ENCODE measurements around the gene NMUR1.

Gene NMUR1

DNA sequence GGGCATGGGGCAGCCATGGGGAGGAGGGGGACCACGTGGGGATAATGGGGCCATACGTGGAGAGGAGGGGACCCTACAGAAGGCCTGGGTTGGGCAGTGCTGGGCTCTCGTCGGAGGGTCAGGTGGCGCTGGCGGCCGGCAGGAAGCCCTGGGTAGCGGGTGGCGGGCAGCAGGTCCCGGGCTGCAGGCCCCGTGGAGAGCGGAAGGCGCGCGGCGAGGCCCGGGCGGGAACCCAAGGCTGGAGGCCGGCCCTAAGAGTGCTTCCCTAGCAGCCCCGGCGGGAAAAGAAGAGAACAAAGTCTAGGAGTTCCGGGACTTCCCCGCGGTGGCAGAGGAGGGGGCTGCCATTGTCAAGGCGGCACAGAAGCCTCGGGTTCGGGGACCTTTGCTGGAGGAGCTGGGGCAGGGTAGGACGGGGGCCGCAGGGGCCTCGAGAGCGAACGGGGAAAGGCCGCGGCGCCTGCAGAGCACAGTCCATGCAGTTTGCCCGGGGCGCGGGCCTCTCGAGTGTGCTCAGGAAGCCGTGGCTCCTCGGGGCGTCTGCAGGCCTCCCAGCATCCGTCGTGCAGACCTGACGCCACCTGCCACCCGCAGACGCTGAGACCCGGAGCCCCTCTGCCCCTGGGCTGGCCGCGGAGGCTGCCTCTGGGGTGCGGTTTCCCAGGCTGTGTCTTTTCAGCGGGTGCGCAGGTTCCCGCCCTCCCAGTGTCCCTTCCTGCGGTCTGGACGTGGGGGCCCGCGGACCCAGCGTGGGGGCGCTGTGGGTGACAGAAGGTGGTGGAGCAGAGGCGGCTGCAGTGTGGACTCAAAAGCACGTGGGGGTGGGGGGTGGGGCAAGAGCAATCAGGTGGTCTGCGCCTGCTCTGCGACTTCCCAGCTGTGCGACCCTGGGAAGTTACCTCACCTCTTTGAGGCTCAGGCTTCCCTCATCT is 46.6 kb downstream of the NMUR1 start:
- peak; percentile 72 for DNase-seq

DNA sequence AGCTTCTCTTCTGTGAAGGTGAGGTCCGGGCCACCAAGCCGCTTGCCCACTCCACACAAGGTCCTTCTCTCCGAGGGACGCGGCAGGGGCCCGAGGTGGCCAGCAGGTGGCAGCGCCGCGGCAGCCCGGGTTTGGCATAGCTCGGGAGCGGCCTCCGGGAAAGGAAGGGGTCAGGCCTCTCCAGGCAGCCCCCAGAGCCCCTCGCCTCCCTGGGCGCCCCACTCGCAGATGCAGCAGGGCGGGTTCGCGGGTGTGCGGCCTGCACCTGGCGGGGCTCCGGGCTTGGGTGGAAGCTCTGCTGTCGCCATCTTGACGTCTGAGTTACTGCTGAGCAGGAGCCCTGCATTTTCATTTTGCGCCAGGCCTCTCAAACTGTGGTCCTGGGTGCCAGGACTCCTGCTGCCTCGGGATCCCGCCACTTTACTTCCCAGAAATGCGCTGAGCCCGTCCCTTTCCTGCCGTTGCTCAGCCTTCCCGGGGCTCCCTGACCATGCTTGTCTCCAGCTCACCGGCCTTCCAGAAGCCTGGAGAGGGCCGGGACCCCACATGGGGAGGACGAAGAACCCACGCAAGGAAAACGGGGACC is 47.3 kb downstream of the NMUR1 start:
- DNase-seq, result peak; percentile 87

DNA sequence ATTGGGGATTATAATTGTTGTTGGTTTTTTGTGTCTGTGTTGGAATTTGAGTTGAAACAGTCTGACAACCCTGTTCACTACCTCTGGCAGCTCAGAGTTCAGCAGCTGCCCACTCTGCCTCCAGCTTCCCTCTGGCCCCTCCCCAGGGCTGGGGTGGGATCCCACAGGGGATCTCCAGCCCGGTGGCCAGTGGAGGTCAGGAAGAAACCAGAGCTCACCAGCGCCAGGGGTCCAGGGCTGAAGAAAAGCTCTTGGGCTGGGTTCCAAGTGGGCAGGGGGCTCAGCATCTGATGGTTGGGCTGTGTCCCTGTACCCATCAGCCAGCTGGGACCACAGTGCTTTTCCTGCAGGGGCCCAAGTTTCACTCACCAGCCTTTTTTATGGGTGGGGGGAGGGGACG is 49.5 kb downstream of the NMUR1 start:
- no peak for DNase-seq

DNA sequence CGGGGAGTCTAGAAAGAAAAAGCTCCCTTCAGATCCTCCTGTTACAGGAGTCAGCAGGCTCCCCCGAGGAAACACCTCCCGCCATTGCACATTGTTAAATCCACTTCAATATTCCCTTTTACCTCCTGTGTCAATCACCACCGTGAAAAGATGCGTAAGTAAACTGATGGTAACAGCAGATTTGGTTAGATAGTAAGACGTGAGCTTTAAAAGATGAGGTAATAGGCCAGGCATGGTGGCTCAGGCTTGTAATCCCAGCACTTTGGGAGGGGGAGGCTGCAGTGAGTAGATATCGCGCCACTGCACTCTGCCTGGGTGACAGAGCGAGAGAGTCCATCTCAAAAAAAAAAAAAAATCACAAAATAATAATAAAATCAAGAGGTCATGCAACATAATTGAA is 50.8 kb downstream of the NMUR1 start:
- no peak for DNase-seq

DNA sequence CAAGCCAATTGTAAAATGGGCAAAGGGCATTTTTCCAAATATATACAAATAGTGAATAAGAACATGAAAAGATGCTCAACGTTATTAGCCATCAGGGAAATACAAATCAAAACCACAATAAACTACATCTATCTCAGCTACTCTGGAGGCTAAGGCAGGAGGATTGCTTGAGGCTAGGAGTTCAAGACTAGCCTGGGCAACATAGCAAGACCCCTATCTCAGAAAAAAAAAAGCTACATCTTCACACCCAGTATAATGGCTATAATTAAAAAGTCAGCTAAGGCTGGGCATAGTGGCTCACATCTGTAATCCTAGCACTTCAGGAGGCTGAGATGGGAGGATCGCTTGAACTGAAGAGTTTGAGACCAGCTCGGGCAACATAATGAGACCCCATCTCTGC is 53.3 kb downstream of the NMUR1 start:
- no peak for DNase-seq

DNA sequence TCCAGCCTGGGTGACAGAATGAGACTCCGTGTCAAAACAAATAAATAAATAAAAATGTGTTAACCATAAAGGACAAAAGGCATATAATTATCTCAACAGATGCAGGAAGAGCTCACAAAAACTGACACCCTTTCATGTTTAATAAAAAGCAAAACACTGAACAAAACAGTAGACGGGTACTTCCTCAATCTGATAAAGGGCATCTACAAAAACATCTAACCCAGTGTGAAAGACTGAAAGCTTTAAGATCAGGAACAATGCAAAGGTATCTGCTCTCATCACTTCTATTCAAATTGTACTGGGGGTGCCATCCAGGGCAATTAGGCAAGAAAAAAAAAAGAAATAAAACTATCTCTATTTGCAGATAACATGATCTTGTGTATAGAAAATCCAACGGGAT is 54.3 kb downstream of the NMUR1 start:
- no peak for DNase-seq
